HepG2 (cell line): ENCODE results near the gene CD68. TPM values are rescaled to one million over a fixed set of nuclear protein-coding genes. Genes with fewer than 3 reads are reported as not detected.

Experiments
- CENPX ChIP-seq: sonication (generic); formaldehyde crosslinking; IDR thresholded peaks from 2 replicates; pipeline ENCODE4 v1.9.0; 2021; ENCODE audit warnings: mild to moderate bottlenecking, missing genetic modification reagents, moderate library complexity
- E2F1 ChIP-seq: sonication (generic); formaldehyde crosslinking; IDR thresholded peaks from 2 replicates; pipeline ENCODE4 v1.5.0; 2020; ENCODE audit warnings: missing genetic modification reagents
- ESRRA ChIP-seq: sonication (generic); formaldehyde crosslinking; IDR thresholded peaks from 2 replicates; pipeline ENCODE4 v1.5.1; 2020; ENCODE audit warnings: mild to moderate bottlenecking, low read depth, missing genetic modification reagents
- FOXK2 ChIP-seq: fragments of 450-650 bp; IDR thresholded peaks from 2 replicates; pipeline ENCODE4 v1.6.1; 2016
- HNRNPL ChIP-seq: fragments of 200-400 bp; formaldehyde crosslinking; IDR thresholded peaks from 2 replicates; pipeline ENCODE4 v1.6.1; 2017; ENCODE audit warnings: mild to moderate bottlenecking, low read depth, low read length
- IKZF4 ChIP-seq: sonication (generic); formaldehyde crosslinking; IDR thresholded peaks from 2 replicates; pipeline ENCODE4 v1.5.1; 2020; ENCODE audit warnings: borderline replicate concordance, mild to moderate bottlenecking, low read depth, missing genetic modification reagents; ENCODE audit errors: not compliant biosample characterization
- IRX3 ChIP-seq: sonication (generic); formaldehyde crosslinking; IDR thresholded peaks from 2 replicates; pipeline ENCODE4 v1.8.1; 2023; ENCODE audit warnings: mild to moderate bottlenecking, low read depth, missing genetic modification reagents, borderline replicate concordance
- KAT2B ChIP-seq: fragments of 150-350 bp; IDR thresholded peaks from 2 replicates; pipeline ENCODE4 v1.6.1; 2014; ENCODE audit warnings: low read depth, low read length, borderline replicate concordance
- MATR3 ChIP-seq: sonication (generic); formaldehyde crosslinking; IDR thresholded peaks from 2 replicates; pipeline ENCODE4 v1.4.0; 2020; ENCODE audit warnings: missing genetic modification reagents
- MYNN ChIP-seq: sonication (generic); formaldehyde crosslinking; IDR thresholded peaks from 2 replicates; pipeline ENCODE4 v1.4.0; 2020; ENCODE audit warnings: mild to moderate bottlenecking, low read depth, missing genetic modification reagents
- NBN ChIP-seq: fragments of 450-650 bp; conservative IDR thresholded peaks from 2 replicates; pipeline ENCODE4 v1.6.1; 2017
- RFXANK ChIP-seq: IDR thresholded peaks from 2 replicates; pipeline ENCODE4 v1.6.1; 2016
- SAFB2 ChIP-seq: sonication (generic); formaldehyde crosslinking; IDR thresholded peaks from 2 replicates; pipeline ENCODE4 v1.5.1; 2020; ENCODE audit warnings: missing genetic modification reagents, low read depth, mild to moderate bottlenecking, borderline replicate concordance
- SMAD1 ChIP-seq: sonication (generic); formaldehyde crosslinking; IDR thresholded peaks from 2 replicates; pipeline ENCODE4 v1.4.0; 2020; ENCODE audit warnings: missing genetic modification reagents, low read depth, mild to moderate bottlenecking, borderline replicate concordance
- TOE1 ChIP-seq: sonication (generic); formaldehyde crosslinking; IDR thresholded peaks from 2 replicates; pipeline ENCODE4 v1.4.0; 2020; ENCODE audit warnings: mild to moderate bottlenecking, missing genetic modification reagents
- ZNF101 ChIP-seq: sonication (generic); formaldehyde crosslinking; IDR thresholded peaks from 2 replicates; pipeline ENCODE4 v1.4.0; 2020; ENCODE audit warnings: mild to moderate bottlenecking, low read depth, missing genetic modification reagents, borderline replicate concordance
- ZNF430 ChIP-seq: sonication (generic); formaldehyde crosslinking; IDR thresholded peaks from 2 replicates; pipeline ENCODE4 v1.9.0; 2021; ENCODE audit warnings: mild to moderate bottlenecking, missing genetic modification reagents
- ZNF512B ChIP-seq: sonication (generic); formaldehyde crosslinking; IDR thresholded peaks from 2 replicates; pipeline ENCODE4 v1.5.1; 2020; ENCODE audit warnings: missing genetic modification reagents, mild to moderate bottlenecking, borderline replicate concordance
- ZNF776 ChIP-seq: sonication (generic); formaldehyde crosslinking; IDR thresholded peaks from 2 replicates; pipeline ENCODE4 v1.4.0; 2020; ENCODE audit warnings: mild to moderate bottlenecking, missing genetic modification reagents
- polyA plus RNA-seq, 8 experiments: library from polyadenylated mRNA; depleted of rRNA in 3 of 8; stranded (reverse) in 7 of 8; unstranded in 1 of 8; fragments of >200 nt; fragmentation: Illumina TruSeq in 4 of 8; extraction: Trizol in 4 of 8; gene quantifications; 2 replicates each; pipeline versions ENCODE4 v1.2.1 to v1.2.3, GENCODE V29; 2011 to 2016; ENCODE audit warnings: low read depth in 4 of 8, missing spikeins in 1 of 8, mixed read lengths in 1 of 8; ENCODE audit not compliant: insufficient read depth in 1 of 8
- total RNA-seq, 5 experiments: library from RNA; depleted of rRNA; stranded (reverse); fragments of >200 nt; fragmentation: Illumina TruSeq; extraction: Trizol; gene quantifications; 2 replicates each; pipeline ENCODE4 v1.2.3, GENCODE V29; 2016; ENCODE audit warnings: low read depth in 1 of 5
- TF ChIP-seq, protein P1 (sequence below): sonication (generic); formaldehyde crosslinking; IDR thresholded peaks from 2 replicates; pipeline ENCODE4 v1.4.0; 2020; ENCODE audit warnings: missing genetic modification reagents
- TF ChIP-seq, protein P2 (sequence below): sonication (generic); formaldehyde crosslinking; conservative IDR thresholded peaks from 2 replicates; pipeline ENCODE4 v1.8.1; 2023; ENCODE audit warnings: missing genetic modification reagents
- TF ChIP-seq, protein P3 (sequence below): IDR thresholded peaks from 2 replicates; pipeline ENCODE4 v1.6.1; 2016; ENCODE audit warnings: missing biosample characterization, missing genetic modification reagents, low read depth
- TF ChIP-seq, protein P4 (sequence below): sonication (generic); formaldehyde crosslinking; IDR thresholded peaks from 2 replicates; pipeline ENCODE4 v1.4.0; 2020; ENCODE audit warnings: missing genetic modification reagents

CD68 gene
- total and polyA plus RNA-seq, 2 of the 13 experiments (the other 11 are each of a cell fraction or from before 2014, with no cell fraction given) = 10.3 to 104 TPM

GRCh38 chr17:7572338-7572587 is 7.2 kb upstream of the CD68 start (continued):
- TF ChIP-seq ESRRA (CRISPR knock-in tag) = no peak
- no peak for TF ChIP-seq E2F1 (CRISPR knock-in tag)
- TF ChIP-seq, protein P1, sequence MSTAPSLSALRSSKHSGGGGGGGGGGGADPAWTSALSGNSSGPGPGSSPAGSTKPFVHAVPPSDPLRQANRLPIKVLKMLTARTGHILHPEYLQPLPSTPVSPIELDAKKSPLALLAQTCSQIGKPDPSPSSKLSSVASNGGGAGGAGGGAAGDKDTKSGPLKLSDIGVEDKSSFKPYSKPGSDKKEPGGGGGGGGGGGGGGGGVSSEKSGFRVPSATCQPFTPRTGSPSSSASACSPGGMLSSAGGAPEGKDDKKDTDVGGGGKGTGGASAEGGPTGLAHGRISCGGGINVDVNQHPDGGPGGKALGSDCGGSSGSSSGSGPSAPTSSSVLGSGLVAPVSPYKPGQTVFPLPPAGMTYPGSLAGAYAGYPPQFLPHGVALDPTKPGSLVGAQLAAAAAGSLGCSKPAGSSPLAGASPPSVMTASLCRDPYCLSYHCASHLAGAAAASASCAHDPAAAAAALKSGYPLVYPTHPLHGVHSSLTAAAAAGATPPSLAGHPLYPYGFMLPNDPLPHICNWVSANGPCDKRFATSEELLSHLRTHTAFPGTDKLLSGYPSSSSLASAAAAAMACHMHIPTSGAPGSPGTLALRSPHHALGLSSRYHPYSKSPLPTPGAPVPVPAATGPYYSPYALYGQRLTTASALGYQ = no peak
- TF ChIP-seq SMAD1 (CRISPR knock-in tag) = no peak; the same call in 1 of the 2 replicates
- no peak for TF ChIP-seq ZNF512B
- no peak for TF ChIP-seq ZNF101 (CRISPR knock-in tag)
- TF ChIP-seq ZNF776 = no peak
- TF ChIP-seq NBN = no peak
- no peak for TF ChIP-seq HNRNPL
- TF ChIP-seq, protein P2, sequence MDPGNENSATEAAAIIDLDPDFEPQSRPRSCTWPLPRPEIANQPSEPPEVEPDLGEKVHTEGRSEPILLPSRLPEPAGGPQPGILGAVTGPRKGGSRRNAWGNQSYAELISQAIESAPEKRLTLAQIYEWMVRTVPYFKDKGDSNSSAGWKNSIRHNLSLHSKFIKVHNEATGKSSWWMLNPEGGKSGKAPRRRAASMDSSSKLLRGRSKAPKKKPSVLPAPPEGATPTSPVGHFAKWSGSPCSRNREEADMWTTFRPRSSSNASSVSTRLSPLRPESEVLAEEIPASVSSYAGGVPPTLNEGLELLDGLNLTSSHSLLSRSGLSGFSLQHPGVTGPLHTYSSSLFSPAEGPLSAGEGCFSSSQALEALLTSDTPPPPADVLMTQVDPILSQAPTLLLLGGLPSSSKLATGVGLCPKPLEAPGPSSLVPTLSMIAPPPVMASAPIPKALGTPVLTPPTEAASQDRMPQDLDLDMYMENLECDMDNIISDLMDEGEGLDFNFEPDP (CRISPR knock-in tag) = no peak
- no peak for TF ChIP-seq SAFB2 (CRISPR knock-in tag)
- 0 out of 2 replicates have a peak, but pooled peaks have one; percentile 42 for TF ChIP-seq IRX3 (CRISPR knock-in tag)
- no peak; the same call in 1 of the 2 replicates for TF ChIP-seq TOE1
- no peak for TF ChIP-seq FOXK2
- peak; percentile 62 for TF ChIP-seq MYNN (CRISPR knock-in tag)
- TF ChIP-seq, protein P3, sequence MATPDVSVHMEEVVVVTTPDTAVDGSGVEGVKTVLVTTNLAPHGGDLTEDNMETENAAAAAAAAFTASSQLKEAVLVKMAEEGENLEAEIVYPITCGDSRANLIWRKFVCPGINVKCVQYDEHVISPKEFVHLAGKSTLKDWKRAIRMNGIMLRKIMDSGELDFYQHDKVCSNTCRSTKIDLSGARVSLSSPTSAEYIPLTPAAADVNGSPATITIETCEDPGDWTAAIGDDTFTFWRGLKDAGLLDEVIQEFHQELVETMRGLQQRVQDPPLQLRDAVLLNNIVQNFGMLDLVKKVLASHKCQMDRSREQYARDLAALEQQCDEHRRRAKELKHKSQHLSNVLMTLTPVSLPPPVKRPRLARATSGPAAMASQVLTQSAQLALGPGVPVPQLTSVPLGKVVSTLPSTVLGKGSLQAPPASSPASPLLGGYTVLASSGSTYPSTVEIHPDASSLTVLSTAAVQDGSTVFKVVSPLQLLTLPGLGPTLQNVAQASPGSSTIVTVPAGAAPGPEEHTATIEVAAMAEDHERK (CRISPR knock-in tag) = 0 out of 2 replicates have a peak, but pooled peaks have one; percentile 52
- no peak for TF ChIP-seq ZNF430 (CRISPR knock-in tag)
- TF ChIP-seq MATR3 (CRISPR knock-in tag) = no peak
- TF ChIP-seq, protein P4, sequence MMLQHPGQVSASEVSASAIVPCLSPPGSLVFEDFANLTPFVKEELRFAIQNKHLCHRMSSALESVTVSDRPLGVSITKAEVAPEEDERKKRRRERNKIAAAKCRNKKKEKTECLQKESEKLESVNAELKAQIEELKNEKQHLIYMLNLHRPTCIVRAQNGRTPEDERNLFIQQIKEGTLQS (CRISPR knock-in tag) = no peak
- peak; percentile 49 for TF ChIP-seq IKZF4 (CRISPR knock-in tag)
- peak; percentile 57; the same call in 1 of the 2 replicates for TF ChIP-seq RFXANK (CRISPR knock-in tag)
- no peak for TF ChIP-seq CENPX (CRISPR knock-in tag)
- TF ChIP-seq KAT2B = no peak
